CD4-positive, alpha-beta T cell treated with Interleukin-15 for 4 hours (primary cell): ENCODE data around the gene SUPT3H.
"Not testable (repeated sequence)": the region's sequence is repeated elsewhere in the genome, so short reads cannot be mapped to it uniquely, and the experiment has no call there.

Experiments
- DNase-seq: peaks from one replicate; pipeline ENCODE4 v3.0.0-alpha.2; 2020; ENCODE audit warnings: low spot score

Gene SUPT3H

DNA sequence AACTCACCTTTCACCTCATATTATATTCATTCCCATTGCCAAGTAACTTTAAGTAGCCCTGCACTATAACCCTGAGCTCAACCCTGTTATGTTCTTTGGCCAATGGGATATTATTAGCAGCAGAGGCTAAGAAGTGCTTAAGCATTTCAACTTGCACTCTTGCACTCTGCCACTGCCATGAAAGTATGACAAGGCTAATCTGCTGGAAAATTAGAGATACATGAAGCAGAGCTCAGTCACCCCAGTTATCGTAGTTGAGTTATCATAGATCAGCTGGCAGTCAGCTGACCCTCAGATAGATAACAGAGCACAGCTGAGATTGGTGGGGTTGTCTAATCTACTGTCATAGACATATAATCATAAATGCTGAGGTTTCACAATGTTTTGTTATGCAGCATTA is 259.0 kb downstream of the SUPT3H start:
- DNase-seq = no peak

DNA sequence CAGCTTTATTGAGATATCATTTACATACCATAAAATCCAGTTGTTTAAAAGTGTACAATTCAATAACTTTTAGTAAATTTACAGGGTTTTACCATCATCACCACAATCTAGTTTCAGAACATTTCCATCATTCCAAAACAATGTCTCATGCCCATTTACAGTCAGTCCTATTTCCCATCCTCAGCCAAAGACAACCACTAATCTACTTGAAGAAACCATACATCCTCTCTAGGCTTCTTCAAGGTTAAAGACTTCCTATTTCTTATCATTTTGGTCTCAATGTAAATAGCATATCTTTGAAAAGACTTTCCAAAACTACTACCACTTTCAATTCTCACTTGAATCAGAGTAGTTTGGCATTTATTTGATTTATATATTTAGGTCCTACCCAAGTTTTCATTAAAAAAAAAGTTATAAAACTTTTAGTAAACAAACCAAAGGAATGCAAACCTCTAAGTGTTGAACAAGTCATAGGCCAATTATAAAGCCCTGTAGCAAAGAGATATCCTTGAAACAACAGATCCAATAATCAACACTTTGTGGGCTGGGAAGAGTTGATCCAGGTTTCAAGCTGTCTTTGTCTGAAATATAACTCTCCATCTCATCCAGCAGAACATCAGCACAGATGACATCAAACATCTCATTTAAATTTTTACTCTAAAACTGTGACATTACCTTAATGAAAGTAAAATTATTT is 260.9 kb downstream of the SUPT3H start:
- DNase-seq = no peak

DNA sequence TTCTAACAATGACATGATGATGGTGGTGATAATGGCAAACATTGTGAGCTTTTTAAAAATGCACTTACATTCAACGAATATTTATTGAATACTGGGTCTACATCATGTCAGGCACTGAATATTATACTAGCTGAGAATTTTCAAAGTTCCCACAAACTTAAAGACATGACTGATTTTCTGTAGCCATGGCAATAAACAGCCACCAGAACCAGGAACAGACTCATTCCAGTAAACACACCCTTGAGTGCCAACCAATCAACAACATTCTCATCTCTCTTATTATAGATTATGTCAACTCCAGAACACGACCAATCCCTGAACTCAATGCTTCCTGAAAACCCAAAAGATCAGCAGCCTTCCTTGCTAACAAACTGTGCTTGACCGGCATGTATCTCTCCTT is 262.0 kb downstream of the SUPT3H start:
- DNase-seq = no peak

GRCh38 chr6:45112711-45113110 is 265.0 kb downstream of the SUPT3H start:
- DNase-seq = no peak

- no peak for DNase-seq
Observed at GRCh38 chr6:45109551-45109950, 268.2 kb downstream of the SUPT3H start.

GRCh38 chr6:45105170-45105820 is 272.4 kb downstream of the SUPT3H start:
- DNase-seq = no peak

GRCh38 chr6:45104429-45104828 is 273.3 kb downstream of the SUPT3H start:
- DNase-seq = no peak

DNA sequence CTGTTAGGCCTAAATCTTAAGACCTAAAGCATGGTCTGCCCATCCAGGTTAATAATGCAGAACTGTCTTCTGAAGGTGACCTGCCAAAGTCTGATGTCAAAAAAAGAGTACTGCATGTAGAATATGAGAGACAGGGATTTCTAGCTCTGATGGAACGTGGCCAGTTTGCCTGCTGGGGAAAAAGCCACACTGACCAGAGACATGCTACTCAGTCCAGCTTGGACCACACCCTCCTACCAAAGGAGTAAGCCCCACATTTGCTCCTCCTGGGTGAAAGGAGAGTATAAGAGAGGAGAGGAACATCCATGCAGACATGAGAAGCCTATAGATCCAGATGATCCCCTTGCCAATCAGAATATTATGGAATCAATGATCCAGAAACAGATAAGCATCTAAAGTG is 279.5 kb downstream of the SUPT3H start:
- no peak for DNase-seq

GRCh38 chr6:45094831-45095230 is 282.9 kb downstream of the SUPT3H start:
- DNase-seq = no peak

- no peak for DNase-seq
Observed at GRCh38 chr6:45092135-45092534, 285.6 kb downstream of the SUPT3H start.

GRCh38 chr6:45086360-45087084 is 291.2 kb downstream of the SUPT3H start:
- no peak for DNase-seq

- peak; percentile 9 for DNase-seq
Observed at GRCh38 chr6:45084257-45084656, 293.5 kb downstream of the SUPT3H start.

GRCh38 chr6:45082091-45082490 is 295.6 kb downstream of the SUPT3H start:
- no peak for DNase-seq

DNA sequence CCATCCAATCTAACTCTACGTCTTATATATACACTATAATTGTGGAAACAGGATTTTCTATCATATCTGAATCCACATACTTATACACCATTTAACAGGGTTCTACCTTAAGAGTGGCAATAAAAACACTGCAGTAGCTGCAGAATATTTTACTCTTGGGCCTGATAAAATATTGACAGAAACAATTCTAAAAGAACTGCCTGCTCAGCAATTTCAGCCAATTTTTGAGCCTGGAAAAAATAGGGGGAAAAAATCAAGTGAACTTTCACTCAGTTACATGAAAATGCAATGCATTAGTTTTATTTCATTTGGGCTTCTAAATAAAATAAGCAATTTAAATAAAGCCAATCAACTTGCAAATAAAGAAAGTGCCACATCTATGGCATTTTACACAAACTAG is 296.1 kb downstream of the SUPT3H start:
- no peak for DNase-seq

DNA sequence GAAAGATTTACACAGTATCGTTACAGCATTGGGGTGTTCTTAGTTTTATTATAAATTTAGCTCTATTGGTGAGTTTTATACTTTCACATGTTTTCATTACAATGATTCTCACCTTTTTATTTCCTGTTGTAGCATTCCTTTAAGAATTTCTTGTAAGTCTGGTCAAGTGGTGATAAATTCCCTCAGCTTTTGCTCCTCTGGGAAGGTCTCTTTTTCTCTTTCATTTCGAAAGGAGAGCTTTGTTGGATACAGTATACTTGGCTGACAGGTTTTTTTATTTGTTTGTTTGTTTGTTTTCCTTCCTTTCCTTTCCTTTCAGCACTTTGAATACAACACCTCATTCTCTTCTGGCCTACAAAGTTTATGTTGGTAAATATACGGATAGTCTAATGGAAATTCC is 299.3 kb downstream of the SUPT3H start:
- no peak for DNase-seq

GRCh38 chr6:45076217-45076930 is 301.4 kb downstream of the SUPT3H start:
- no peak for DNase-seq

DNA sequence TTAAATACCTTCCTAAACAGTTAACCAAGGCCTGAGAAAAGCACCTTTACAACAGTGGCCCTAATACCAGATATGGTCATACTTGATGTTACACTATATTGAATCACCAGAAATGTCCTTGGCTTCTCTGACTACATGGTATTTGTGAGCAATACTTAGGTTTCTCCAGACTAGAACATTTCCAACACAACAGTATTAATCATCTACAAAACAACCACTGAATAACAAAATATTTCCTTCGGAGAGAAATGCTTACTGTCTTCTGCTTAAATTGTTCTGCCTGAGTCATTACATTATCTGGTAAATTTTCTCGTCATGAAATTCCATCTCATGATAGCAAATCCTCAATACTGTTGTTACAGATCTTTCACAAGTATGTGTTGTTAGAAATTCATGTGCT is 302.5 kb downstream of the SUPT3H start:
- no peak for DNase-seq

GRCh38 chr6:45074439-45074838 is 303.3 kb downstream of the SUPT3H start:
- no peak for DNase-seq

DNA sequence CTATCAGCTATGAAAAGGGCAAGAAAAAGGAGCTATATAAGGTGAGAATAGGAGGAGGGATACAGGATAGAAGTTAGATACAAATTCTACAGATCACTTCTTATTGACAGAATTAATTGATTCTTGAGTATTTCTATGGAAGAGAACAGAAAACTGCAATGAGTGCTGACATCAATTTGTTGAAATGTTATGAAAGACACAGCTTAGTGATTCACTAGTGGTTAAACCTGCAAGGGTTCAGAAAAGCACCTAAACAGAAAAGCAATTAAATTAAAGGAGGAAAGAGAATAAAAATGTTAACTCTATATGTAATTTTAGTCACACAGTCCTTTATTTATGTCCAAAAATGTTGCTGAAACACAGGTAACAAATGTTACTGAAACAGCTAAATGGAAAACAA is 304.0 kb downstream of the SUPT3H start:
- no peak for DNase-seq

DNA sequence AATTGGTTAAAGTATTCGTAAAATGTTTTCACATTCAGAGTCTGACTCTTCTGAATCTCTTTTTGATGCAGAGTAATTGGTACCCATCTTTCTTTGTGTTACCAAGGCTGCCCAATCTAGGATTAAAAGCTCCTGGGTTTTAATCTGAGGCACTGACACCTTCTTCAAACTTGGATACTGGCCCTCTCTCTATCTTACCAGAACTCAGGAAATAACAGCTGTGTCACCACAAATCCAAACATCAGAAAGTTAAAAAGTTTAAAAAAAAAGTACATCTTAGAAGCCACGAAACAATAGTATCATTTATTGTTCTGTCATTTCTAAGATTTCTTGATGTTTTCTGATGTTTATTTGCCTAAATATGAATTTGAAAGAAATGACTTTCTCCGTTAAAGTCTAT is 305.1 kb downstream of the SUPT3H start:
- no peak for DNase-seq

GRCh38 chr6:45072016-45072415 is 305.7 kb downstream of the SUPT3H start:
- DNase-seq = no peak

DNA sequence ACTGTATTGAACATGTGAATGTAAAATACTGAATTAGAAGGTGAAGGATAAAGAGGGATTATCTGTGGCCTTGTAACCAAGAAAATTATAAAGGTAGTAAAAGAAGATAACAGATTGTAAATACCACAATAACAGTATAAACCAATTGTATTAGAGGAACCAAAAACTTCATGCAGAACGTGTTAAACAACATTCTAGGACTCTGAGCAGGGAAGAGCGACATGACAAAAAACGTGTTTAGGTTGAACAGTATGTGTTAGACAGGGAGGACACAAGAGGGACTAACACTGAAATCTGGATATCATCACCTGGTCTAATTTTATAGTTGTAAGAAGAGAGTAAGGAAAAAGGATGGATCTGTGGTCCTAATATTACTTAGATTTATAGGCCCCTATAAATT is 308.6 kb downstream of the SUPT3H start:
- DNase-seq = no peak

GRCh38 chr6:45067446-45067845 is 310.3 kb downstream of the SUPT3H start:
- DNase-seq = not testable (repeated sequence)
